HG03135 (cell line): ENCODE measurements around the gene MCC.

ENCODE experiments used
- ATAC-seq: cut with Tn5 transposase; IDR thresholded peaks from one replicate; pipeline ENCODE4 v1.9.1; 2021; ENCODE audit warnings: mild to moderate bottlenecking, moderate library complexity; ENCODE audit not compliant: unreplicated experiment

The MCC gene

GRCh38 chr5:113230711-113231652 lies 257.3 kb downstream of the MCC start:
- ATAC-seq: no peak

GRCh38 chr5:113227798-113228197 lies 260.5 kb downstream of the MCC start:
- ATAC-seq: no peak

DNA sequence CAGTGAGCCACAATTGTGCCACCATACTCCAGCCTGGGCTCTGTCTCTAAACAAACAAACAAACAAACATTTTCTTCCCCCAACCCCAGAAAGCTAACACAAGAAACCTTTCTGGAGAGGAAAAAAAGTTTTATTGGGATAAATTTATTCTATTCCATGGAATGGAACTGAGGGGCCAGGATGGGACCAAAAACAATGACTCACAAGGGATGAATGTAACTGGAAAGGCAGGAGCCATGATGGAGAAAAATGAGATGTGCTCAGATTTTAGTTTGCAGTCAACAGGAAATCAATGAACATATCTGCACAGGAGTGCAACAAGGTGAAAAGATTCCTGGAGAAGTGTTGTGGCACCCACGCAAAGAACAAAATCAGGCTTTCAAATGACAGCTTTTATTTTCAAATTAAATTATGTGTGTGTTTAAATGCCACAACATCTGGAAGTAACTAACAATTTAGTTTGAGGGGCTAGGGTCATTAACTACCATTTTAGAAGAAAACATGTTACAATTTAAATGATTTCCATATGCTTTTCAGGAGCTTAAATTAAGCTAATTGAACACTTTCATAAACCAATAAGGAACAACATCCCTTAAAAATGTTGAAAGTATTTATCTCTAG lies 262.0 kb downstream of the MCC start:
- no peak for ATAC-seq

DNA sequence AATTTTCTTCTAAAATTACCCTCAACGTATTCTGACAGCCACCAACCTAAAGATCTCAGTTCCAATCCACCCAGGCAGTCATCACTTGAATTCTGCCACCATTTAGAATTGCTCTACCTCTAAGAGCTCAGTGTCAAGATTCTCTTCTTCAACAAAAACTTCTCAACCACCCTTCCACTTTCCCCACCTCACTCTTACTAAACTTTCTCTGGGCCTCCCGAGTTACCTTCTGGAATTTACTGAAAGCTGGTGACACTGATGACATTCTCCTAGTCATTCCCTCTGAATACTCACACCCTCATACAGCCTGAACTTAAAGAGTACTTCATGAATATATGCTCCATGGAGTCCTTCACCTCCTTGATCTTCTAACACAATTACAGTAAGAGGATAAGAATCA lies 263.0 kb downstream of the MCC start:
- no peak for ATAC-seq

- no peak for ATAC-seq
Observed at GRCh38 chr5:113224605-113225065, 263.6 kb downstream of the MCC start.

- no peak for ATAC-seq
Observed at GRCh38 chr5:113223831-113224604, 264.2 kb downstream of the MCC start.

DNA sequence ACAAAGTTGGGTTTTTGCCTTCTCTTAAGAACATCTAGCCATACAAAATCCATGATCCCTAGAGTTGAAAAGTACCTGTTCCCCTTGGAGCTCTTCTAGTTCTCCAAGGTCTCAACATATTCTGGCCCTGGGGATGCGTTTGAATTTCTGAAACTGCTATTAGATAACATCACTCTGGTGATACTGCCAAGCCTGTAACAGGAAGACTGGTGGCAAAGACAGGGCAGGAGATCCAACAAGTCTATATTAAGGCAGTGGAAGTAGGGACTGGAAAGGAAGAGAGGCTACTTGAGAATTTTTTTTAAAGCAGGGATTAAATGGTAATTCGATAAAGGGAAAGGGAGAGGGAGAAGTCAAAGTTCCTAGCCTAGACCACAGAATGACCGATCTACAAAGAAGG lies 264.9 kb downstream of the MCC start:
- ATAC-seq: no peak

DNA sequence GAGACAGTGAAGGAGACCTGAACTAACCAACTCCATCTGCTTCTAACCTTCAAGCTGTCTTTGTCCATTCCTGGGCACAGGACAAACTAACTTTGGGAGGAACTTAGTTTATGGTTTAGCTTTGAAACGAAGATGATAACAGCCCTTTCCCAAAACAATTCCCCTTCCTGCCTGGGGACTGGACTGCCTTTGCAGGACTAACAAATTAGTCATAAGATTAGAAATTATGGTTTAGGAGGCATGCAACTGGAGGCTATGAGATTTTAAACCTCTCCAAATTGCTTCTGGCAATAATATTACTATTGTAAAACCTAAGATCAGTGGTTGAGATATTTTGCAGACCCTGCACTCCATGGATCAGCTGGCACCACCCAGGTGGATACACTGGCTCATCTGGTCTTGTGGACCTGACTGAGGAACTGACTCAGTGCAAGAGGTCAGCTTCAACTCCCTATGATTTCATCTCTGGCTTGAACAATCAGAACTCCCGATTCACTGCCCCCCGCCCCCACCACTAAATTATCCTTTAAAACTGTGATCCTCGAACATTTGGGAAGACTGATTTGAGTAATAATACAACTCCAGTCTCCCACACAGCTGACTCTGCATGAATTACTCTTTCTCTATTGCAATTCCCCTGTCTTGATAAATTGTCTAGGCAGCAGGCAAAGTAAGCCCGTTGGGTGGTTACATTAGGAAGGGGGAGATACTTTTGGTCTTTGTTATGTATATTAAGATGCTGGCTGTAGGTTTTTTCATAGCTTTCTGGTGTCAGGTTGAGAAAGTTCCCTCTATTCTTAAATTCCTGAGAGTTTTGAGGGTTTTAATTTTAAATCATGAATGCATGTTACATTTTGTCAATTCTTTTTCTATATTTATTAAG lies 266.7 kb downstream of the MCC start:
- no peak for ATAC-seq

DNA sequence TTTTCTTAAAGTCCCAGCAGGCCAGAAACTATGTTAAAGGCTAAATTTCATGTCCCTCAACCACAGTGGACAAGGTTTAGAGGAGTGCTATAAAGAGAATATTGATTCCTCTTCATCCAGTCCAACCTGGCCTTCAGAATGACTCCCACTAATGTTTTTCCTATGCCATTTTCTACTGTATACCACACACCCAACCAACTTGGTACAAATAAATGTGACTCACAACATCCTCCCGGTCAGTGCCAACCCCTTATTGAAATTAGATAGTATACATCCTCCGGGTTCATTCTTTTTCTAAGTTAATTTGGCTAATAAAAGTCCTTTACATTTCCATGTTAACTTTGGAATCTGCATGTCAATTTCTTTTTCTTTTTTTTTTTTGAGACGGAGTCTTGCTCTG lies 268.6 kb downstream of the MCC start:
- ATAC-seq: no peak

DNA sequence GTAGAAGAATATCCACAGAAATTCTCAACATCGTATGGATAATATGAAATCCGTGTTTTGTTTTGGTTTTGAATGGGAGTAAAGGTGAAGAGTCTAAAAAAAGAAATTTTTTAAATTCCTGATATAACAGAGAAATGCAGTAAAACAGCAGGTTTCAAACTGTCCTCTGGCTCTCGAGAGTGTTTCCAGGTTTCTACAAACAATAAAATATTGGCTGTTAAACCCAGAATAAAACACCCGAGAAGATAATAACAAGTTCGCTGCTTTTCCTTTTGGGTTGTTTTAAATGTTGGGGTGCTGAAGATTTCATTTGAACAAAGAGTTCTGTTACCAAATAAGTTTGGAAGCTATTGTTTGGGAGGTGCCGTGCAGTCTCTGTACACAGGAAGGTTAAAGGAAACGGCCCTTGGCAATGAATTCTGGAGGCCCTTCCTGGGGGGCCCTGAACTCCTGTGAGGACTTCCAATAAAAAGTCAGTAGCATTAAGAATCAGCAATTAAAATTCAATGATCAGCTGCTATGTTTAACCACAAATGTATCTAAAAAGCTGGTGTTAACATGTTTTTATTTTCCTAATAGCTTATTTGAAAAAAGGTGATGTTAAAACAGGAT lies 269.2 kb downstream of the MCC start:
- no peak for ATAC-seq

DNA sequence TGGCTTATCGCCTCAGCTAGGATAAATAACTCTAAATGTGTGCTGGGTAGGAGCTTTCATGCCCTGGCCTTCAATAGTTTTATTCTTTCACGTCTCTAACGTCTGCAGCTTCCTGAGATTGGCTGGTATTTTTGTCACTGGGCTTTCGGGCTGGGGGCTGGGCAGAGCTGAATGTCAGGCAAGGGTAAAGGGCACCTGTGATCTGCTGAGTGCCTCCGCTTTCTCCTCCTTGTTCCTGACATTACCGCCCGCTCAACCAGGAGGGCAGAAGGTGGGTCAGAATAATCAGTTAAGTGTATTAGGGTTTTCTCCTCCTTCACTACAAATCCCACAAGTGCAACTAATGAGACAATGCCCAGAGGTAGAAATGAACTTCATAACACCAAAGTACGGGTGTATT lies 270.1 kb downstream of the MCC start:
- ATAC-seq: no peak

DNA sequence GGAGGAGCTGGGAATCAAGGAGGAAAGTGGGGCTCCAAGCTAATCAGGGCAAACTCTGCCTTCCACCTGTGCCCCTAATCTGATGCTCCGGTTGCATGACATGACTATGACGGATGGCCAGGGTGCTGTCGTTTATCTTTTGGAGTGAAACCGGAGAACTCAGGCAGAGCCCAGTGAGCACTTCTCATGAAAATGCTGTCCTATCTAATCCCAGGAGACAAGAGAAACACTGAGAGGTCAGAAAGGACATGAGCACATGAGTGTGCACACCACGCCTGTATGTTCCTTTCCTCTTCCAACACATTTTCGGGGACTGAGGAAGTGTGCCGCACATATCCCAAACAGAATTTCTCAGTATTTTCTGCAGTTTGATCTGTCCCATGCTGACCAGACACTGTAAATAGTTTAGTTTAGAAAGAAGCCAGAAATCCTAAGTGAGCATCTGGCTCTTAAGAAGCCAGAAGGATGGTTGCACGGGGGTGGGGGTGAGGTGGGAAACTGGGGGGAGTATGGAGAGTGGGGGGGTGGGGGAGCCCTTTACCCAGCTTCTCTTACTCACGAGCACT lies 270.6 kb downstream of the MCC start:
- no peak for ATAC-seq

- ATAC-seq: no peak
Observed at GRCh38 chr5:113216545-113216944, 271.7 kb downstream of the MCC start.

DNA sequence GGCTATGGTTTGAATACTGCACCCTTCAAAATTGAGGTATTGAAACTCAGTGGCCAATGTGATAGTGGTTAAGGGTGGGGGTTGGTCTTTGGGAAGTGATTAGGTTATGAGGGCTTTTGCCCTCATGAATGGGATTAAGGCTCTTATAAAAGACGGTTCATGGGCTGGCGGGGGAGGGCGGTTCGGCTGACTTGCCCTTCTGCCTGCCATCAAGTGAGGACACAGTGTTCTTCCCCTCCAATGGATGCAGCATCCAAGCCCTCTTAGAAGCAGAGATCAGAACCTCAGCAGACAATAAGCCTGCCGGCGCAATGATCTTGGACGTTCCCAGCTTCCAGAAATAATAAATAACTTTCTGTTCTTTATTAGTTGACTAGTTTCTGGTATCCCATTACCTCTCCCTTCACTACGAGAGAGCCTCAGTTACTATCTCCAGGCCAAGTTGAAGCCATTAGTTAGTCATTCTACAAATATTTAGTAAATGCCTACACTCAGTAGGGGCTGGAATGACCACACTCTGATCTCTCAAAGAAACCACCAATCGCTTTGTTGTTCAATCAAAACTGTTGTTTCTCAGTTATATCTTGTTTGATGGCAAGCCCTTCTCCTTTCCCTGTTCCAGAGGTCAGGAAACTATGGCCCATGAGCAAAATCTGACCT lies 272.7 kb downstream of the MCC start:
- ATAC-seq: no peak

DNA sequence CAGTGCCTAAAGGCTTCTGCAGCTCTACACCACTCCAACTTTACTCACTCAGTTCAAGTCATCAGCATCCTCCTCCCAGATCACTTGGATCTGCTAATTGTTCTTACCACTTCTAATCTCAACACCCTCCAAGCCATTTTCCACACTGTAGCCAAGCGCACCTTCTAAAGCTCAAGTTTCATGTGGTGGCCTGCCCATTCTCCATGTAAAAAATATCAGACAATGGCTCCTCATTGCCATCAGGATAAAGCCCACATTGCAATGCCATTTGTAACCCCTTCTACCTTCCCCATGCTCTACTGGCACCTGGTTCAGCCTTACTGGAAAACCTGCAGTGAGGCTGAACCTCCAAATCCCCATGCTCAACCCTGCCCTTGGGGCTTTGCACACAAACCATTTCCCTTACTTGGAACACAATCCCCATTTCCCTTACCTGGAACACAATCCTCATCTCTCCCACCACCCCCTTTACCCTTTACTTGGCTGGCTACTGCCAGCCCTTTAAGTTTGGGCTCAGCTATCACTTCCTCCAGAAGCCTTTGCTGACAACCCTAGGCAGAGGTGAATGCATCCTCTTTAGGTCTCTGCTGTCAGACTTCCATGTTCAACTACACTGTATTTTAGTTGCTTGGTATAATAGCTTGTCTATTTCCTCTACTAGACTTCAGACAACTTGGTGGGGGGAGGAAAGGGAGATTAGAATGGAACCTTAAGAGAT lies 273.5 kb downstream of the MCC start:
- no peak for ATAC-seq

- ATAC-seq: no peak
Observed at GRCh38 chr5:113213551-113214425, 274.5 kb downstream of the MCC start.

GRCh38 chr5:113212244-113212920 lies 275.9 kb downstream of the MCC start:
- no peak for ATAC-seq
